HG02943 (cell line): ENCODE data around the gene NWD2.
"Not testable (repeated sequence)": the region's sequence is repeated elsewhere in the genome, so short reads cannot be mapped to it uniquely, and the experiment has no call there.

ENCODE experiments used
- ATAC-seq: cut with Tn5 transposase; IDR thresholded peaks from one replicate; pipeline ENCODE4 v1.9.1; 2021; ENCODE audit warnings: mild to moderate bottlenecking, low read depth, moderate library complexity; ENCODE audit not compliant: unreplicated experiment

Gene NWD2, protein sequence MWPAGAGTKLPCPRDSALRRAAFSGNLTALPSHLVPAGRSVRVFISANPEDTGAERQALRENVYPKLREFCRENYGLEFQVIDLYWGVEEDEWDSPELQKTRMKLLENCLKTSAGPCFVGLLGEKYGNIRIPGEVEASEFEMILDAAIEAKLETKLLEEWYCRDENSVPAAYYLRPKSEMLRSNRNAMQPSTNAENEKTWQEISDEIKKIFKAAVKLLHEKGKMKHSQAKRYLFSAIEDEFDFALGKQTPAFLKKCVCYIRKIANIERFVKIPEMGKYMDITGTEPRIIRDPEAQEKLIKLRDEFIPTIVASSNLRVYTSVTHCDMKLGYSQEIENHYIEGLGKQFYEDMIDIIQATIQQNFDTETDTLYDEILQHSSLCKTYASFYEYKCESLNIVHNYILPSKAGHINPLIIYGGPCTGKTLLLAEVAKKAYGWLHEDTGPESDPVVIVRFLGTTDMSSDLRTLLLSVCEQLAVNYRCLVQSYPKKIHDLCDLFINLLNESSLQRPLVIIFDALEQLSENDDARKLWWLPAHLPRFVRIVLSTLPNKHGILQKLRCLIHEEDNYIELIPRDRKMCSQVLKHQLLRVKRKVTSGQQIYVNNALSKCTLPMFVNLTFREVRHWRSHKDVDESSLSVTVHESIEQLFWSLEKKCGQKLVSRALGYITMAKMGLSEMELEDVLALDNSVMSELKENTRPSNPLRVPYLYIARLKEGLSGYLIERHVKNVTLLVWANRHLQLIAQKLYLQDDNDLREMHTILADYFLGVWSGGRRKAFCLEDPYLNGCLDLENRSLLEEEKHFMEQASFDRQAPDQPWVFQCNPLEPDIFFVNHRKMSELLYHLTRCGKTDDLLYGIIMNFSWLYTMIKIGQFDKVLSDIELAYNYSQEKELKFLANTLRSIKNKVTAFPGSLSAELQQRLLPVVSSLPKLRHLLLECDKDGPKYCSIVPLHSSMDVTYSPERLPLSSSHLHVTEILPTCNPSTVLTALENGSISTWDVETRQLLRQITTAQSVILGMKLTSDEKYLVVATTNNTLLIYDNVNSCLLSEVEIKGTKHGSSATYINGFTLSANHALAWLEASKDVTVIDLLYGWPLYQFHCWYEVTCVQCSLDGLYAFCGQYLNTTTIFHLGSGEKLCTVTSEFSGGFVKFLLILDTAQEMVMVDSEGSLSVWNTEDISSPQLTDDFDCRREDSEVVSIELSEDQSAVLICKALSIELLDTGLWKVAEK (N-terminal part only)

DNA sequence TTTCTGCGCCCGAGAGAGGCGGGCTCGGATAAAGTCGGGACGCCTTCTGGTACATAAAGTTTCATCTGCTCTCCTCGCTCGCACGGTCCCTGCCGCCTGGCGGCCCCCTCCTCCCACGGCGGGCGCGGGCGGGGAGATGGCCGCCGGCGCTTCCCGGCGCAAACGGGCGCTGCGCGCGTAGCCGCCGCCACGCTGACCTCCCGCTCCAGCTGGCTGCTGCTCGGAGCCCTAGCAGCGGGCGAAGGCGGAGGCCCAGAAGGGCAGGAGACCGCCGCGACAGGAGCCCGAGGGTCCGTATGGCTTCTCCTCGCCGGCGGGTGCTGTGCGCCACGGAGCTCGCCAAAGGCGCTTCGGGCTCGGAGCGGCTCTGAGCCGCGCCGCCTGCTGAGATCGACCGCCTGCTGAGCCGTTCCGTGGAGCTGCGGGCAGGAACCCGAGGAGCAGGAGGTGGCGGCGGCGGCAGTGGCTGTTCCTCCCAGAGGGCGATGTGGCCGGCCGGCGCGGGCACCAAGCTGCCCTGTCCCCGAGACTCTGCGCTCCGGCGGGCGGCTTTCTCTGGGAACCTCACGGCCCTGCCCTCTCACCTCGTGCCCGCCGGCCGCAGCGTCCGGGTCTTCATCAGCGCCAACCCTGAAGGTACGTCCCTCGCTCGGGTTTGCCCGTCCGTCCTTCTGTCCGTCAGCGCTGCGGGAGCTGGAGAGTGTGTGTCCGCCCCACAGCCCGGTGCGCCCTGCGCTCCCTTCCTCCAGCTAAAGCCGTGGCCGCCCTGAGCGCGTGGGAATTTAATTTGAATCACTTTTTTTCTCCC, at the start of gene NWD2:
TSS of gene NWD2 (plus strand) at position 161 of the 808 bp plus-strand sequence. CDS start at position 486, 325 bp downstream.
- no peak for ATAC-seq

DNA sequence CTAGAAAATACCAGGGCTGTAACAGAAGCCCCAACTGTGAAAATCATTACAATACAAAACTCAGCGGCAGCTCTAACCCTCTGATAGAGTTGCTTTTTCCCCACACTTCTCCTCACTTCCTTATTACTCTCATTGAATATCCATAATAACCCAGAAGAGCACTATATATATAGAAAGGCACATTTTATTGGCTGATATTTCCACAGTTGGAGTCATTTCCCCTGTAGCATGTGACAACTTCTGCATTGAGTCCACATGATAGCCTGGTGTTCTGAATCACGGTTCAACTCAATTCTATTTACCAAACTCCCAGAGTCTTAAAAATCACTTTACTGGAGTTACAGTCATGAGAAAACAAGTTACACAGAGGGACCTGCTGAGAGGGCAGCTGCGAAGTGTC, 46.6 kb upstream of the NWD2 start:
- ATAC-seq: no peak

DNA sequence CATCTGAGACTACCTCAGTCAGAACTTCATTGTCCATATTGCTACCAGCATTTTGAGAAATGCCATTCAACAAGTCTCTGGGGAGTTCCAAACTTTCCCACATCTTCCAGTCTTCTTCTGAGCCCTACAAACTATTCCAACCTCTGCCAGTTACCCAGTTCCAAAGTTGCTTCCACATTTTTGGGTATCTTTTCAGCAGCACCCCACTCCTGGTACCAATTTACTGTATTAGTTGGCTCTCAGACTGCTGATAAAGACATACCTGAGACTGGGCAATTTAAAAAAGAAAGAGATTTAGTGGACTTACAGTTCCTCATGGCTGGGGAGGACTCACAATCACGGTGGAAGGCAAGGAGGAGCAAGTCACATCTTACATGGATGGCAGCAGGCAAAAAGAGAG, 39.8 kb upstream of the NWD2 start:
- not testable (repeated sequence) for ATAC-seq

DNA sequence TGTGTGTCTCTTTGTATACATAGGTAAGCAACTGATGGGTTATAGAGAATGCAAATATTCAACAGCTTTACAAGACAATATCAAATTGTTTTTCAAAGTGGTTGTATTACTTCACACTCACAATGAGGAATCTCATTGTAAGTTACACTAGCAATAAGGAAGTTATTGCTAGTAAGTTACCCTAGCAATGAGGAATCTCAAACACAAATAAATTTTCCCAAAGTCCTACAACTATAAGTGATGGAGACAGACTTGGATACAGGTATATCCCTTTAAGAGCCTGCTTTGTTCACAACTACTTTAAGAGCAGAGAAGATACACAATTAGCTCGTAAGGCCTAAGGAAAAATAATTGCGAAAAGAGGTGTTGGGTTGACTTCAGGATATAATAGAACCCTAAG, 28.3 kb upstream of the NWD2 start:
- ATAC-seq: no peak

DNA sequence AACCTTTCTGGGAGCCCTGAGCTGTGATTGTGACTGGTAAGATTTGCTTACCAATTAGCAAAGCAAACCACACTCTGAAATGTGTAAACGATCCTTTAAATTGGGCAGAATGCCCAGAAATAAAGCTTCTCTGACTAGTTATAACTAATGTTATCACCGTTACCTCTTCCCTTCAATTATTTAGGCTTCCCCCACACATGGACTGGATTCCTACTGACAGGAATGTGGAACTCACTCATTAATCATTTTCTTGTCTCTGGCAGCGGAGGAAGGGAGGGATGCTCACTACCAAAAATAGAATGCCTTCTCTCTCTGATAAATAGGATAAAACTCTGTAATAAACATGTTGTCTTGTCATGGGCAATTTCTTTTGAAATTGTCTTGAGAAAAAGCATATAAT, 25.3 kb upstream of the NWD2 start:
- no peak for ATAC-seq

DNA sequence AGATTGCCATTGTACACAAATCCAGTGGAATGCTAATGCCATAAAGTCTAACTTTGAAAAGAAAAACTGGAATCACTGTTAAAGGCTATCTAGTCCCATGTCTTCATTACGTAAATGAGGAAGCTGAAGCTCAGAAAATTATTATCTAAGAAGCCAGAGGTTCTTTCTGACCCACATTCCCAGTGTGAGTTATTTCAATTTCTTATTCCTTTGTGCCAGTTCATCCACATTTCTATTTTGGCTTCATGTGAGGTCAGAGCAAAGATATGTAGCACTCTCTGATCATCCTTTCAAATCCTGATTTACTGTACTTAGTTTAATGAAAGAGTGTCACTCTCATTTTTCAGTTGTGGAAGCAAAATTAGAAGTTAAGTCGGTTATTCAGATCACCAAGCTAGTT, 24.6 kb upstream of the NWD2 start:
- no peak for ATAC-seq

DNA sequence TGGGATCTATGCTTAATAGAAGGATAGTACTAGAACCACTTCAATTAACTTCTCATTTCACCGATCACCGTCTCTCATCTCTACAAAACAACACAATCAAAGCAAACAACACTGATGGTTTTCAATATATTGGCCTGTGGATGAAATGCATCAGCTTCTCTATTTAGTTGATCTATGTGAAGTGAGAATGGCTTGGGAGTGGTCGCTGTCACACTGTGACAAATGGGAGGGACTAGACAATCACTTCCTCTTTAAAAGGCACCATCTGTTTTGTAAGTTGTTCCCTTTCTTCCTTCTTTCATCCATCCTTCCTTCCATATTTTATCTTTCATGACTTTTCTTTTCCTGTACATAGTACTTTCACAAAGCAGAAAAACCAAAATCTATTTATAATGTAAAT, 23.9 kb upstream of the NWD2 start:
- ATAC-seq: no peak

DNA sequence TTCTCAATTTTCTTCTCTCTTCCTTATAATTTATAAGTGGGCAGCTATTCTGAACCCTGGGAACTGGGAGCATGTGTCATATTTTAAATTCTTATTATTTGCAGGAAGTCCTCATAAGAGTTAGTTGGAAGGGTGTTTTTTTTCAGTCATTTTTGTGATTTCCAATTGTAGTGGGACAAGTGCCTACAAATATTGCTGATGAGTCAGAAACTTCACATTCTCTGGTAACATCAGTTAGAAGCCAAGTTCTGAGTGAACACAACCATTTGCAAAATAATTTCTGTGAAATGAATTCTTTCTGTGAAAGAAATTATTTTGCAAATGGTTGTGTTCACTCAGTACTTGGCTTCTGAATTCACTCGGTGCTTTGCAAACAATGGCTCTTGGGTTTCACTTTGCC, 20.8 kb upstream of the NWD2 start:
- ATAC-seq: no peak

DNA sequence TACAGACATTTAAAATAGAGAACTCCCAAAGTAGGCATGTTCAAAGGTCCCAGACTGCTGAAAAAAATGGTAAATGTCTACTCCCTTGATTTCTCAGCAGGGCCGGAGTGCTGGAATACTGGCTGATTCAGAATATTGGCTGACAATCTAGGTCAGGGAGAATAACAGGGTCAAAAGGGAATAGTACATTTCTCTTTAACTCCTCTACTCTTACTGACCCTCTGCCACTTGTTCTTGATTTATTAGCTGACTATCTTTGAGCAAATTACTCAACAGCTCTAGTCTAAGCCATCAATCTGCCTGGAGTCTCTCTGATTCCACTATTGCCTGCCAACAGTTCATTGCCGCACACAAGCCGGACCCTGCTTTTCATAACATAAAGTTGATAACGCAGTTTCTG, 19.7 kb upstream of the NWD2 start:
- no peak for ATAC-seq

DNA sequence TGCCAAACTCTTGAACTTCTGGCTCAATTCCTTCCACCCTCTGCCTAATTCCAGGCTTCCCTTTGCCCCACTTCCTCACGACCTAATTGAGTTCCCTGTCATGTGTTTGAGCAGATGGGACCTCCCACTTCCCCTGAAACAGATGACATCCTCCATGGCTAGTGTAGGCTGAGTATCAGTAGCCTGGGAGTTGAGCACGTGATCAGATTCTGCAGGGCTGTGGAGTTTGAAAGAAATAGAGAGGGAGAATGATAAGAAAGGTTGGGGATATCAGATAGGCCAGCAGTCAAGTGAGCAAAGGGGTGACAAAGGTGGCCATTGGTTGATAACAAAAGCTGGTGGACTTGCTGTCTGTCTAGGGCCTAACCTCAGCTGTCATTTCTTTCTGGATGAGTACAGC, 18.8 kb upstream of the NWD2 start:
- ATAC-seq: no peak

DNA sequence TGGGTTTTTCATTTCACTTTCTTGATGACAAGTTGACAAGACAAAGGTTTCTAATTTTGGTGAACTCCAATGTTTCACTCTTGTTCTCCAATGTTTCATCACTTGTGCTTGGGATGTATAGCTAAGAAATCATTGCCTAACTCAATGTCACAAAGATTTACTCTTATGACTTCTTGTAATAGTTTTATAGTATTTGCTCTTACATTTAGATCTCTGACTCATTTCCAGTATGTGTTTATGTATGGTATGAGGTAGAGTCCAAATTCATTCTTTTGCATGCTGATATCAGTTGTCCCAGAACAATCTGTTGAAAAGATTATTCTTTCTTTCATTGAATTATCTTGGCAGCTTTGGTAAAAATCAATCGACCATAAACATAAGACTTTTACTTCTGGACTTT, 12.2 kb upstream of the NWD2 start:
- ATAC-seq: no peak

DNA sequence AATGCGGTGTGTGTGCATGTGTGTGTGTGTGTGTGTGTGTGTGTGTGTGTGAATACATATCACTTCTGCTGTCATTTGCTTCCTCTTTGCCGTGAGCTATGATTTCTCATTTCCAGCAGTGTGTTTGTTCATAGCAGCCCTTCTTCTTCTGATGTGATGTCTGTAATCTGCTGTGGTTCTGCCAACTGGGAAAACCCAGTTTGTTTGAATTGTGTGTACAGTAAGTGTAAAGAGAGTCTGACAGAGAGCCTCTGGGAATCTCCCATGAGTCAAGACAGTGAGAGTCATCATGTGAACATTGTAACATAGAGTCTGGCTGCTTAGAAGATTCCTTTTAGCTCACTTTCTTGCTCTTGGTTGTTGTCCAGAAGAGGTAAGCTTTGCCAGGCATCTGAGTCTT, 8.4 kb upstream of the NWD2 start:
- no peak for ATAC-seq

DNA sequence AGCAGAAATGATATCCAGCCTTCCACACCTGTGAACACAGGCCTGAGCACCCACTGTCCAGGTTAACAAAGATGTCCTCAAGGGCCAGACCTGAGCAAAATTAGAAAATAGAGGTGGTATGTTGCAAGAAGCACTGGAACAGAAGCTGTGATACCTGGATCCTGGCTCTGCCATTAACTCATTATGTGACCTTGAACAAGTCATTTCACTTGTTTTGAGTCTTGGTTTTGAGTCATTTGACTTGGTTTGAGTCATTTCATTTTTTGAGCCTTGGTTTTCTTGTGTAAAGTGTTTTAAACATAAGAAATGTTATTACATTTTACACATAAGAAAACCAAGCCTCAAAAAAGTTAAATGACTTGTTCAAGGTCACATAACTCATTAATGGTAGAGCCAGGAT, 2.9 kb upstream of the NWD2 start:
- ATAC-seq: no peak

DNA sequence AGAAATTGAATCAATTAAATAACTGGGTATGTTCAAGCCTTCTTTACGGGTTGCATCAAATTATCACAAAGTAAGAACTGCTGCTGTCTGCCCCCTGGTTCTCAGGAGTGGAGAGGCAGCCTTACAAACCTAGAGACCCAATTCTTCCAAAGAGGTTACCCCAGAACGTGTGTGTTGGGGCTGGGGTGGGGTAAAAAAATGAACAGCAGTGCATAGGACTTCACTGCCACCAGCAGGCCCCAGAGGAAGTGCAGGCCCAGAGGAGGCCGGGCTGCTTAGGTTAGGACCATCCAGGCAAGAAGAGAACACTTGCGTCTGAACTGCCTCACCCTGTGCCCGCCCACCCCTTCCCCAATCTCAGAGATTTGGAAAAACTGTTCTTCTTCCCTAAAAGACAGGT, 1.5 kb upstream of the NWD2 start:
- ATAC-seq: no peak

DNA sequence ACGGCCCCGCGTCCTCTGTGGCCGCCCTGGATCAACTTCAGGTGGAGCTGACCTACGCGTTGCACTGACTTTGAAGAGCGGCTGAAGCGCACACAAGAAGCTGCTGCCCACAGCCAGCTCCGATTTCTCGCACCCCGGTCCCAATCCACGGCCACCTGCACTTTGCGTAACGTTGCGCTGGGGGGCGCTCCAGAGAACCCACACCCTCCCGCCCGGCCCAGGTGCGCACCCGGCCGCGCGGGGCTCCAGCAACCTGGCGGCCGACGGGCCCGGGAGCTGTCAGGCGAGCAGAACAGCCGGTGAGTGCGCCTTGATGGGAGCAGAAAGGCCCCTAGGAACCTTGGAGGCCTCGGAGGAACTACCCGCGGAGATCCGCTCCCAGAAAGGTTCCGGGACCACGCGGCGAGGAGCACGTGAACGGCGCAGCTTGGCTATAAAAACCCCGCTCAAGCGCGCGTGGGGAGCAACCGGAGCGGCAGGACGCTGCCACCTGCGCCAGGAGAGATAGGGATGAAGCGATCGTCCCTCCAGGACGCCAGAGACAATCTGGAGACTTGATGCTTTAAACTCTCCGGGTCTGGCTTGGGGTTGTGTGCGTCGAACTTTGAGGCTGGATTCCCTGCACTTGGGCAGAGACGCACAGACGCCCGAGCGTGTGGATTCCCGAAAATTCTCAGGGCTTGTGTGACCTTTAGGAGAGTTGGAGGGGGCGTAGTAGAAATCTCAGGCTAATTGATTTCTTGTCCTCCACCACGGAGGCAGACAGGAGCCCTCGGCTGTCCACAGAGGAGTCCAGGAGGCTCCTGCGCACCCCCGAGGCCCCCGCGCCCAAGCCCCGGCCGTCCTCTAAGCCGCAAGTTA, 591 bp upstream of the NWD2 start:
- ATAC-seq: no peak

DNA sequence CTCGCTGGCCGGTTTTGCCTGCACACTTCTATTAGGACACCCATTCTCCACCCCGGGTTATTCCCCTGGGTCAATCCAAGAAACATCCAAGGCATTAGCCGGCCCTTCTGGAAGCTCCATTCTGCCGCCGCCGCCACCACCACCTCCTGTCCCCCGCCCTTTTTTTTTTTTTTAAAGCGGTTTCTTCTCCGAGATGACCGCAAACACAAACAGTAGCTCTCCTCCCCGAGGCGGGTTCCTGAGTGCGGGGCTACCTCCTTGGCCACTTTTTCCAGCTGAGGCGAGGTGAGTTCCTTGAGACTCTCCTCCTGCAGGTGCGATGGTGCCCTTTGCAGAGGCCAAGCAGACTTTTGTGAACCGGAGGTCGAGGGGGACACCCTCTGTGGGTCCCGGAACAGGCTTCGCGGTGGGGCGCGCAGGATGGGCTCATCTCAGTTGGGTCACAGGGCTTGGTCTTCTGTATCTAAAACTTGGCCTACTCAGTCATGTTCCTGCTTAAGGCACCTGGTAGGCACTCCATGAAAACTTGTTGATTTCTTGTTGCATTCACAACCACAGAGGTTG, 930 bp downstream of the NWD2 start:
- ATAC-seq: no peak

DNA sequence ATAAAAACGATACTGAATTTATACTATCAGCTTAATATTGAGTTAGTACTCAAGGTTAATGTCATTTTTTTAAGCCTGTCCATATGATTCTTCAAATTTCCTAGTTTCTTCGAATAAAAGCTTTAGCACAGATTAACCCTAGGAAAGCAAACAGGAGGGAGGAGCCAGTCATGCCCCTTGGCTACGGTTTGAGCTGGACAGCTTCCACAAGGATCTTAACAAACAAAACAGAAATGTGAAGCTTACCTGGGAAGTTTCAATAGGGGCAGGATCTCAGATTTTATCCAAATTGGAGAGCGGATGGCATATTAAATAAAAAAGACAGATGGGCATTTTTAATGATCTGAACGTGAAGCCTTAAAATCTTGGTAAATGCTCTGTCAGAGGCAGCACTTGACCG, 2.3 kb downstream of the NWD2 start:
- no peak for ATAC-seq

DNA sequence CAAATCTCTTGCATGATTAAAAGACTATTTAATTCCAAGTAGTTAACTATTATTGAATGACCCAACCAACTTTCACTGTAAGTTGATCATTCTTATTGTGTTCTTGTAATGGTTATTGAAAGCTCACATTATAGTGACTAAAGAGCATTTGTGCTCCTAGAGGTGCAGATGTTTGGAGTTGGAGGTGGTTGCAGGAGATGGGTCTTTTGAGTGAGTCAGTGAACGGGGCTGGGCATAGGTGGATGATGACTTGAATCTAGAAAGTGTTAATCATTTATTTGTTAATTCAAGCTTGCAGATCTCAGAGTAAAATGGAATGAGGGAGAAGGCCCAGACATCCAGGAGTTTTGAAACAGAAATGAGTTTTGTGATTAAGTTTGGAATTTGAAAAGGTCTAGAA, 13.7 kb downstream of the NWD2 start:
- no peak for ATAC-seq

DNA sequence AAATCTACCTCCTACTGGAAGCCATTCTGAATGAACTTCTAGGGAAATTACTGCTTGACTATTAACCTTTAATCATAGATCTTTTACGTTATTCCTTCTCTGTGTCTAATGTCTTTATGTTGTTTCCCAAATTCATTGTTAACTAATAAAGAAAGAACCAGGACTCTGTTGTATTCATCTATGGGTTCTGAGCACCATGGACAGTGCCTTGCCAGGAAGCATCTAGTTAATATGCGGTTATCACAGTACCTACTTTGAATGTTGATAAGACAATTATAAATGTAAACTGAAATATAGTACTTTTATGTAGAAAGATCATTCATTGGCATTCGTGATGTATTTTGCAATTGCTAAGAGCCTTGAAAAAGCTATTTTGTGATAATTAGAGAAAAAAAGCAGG, 23.8 kb downstream of the NWD2 start:
- no peak for ATAC-seq
